ENCODE data around the gene NRIP1. TPM values are rescaled to one million over a fixed set of nuclear protein-coding genes. Genes with fewer than 3 reads are reported as not detected.

Gene NRIP1
- total and polyA plus RNA-seq, 10 donors: 5.2 to 67.8 (median 51.8) TPM

GRCh38 chr21:15052459-15052763 lies 12.4 kb downstream of the NRIP1 start:
- Histone ChIP-seq H3K9me3 (peaks cover 0 to 2% (median 1%) of the 10 kb centered on the region in 8 donors), H3K4me3 (peak overlapping the region in 2 of 8 donors; percentile 12 to 34), H3K36me3 (peaks cover 0 to 1% (median 0%) of the 10 kb centered on the region in 6 donors), H3K27ac (peak overlapping the region in 5 of 8 donors; percentile 10 to 47 (median 27)), H3K4me1 (peaks cover 34 to 100% (median 78%) of the 10 kb centered on the region in 6 donors), H3K27me3 (replicated peaks in 1 of 7) (no peaks in the 10 kb centered on the region)
- TF ChIP-seq CTCF (IDR thresholded peaks at IDR 0.05 in 8 of 11, conservative IDR thresholded peaks at IDR 0.05 in 3 of 11) (no peak), POLR2AphosphoS5 (IDR thresholded peaks at IDR 0.05) (no peak), POLR2A (IDR thresholded peaks at IDR 0.05) (no peak)
- DNase-seq: no peak
- intact Hi-C loops (cut with DNase I; ENCODE audit: low total_unique reads): no loop called here
- 40 to 55% (median 52%) methylated on average over 4 of the region's 4 CpGs for whole genome bisulfite sequencing, 5 donors

- peaks cover 0 to 7% (median 5%) of the 10 kb centered on the region in 8 donors for H3K9me3 ChIP-seq
- intact Hi-C loops (cut with DNase I; ENCODE audit: low total_unique reads): no loop called here
- no peaks in the 10 kb centered on the region for H3K27me3 ChIP-seq (replicated peaks in 1 of 7)
- peak overlapping the region in 5 of 8 donors; percentile 10 to 47 (median 27) for H3K27ac ChIP-seq
- H3K4me3 ChIP-seq: peak overlapping the region in 2 of 8 donors; percentile 12 to 34
- no peak for DNase-seq
- WGBS, 5 donors: 20 to 26% (median 24%) methylated on average over 9 of the region's 9 CpGs
- TF ChIP-seq POLR2A (IDR thresholded peaks at IDR 0.05) (no peak), POLR2AphosphoS5 (IDR thresholded peaks at IDR 0.05) (no peak), CTCF (IDR thresholded peaks at IDR 0.05 in 8 of 11, conservative IDR thresholded peaks at IDR 0.05 in 3 of 11) (no peak)
- peaks cover 0 to 7% (median 0%) of the 10 kb centered on the region in 6 donors for H3K36me3 ChIP-seq
- H3K4me1 ChIP-seq: peaks cover 28 to 97% (median 73%) of the 10 kb centered on the region in 6 donors
Observed at GRCh38 chr21:15051644-15052458, 12.9 kb downstream of the NRIP1 start.

GRCh38 chr21:15050568-15051377 lies 14.0 kb downstream of the NRIP1 start:
- TF ChIP-seq POLR2A (IDR thresholded peaks at IDR 0.05): no peak
- no peak for TF ChIP-seq CTCF (IDR thresholded peaks at IDR 0.05 in 8 of 11, conservative IDR thresholded peaks at IDR 0.05 in 3 of 11)
- no peak for TF ChIP-seq POLR2AphosphoS5 (IDR thresholded peaks at IDR 0.05)
- H3K4me3 ChIP-seq: no peak overlapping the region
- peaks cover 23 to 94% (median 64%) of the 10 kb centered on the region in 6 donors for H3K4me1 ChIP-seq
- peaks cover 0 to 12% (median 5%) of the 10 kb centered on the region in 8 donors for H3K9me3 ChIP-seq
- peak overlapping the region in 1 of 8 donors; percentile 3 for H3K27ac ChIP-seq
- intact Hi-C loops (cut with DNase I; ENCODE audit: low total_unique reads): no loop called here
- DNase-seq: peak; percentile 55
- no peaks in the 10 kb centered on the region for H3K27me3 ChIP-seq (replicated peaks in 1 of 7)
- H3K36me3 ChIP-seq: peaks cover 0 to 11% (median 0%) of the 10 kb centered on the region in 6 donors
- 49 to 68% (median 58%) methylated on average over 11 of the region's 11 CpGs for WGBS, 5 donors

Data from spleen (tissue), 11 donors.